Activated CD4-positive, CD25-positive, alpha-beta regulatory T cell treated with anti-CD3 and anti-CD28 coated beads, Interleukin-2, amount 50 U/mL, for 16 hours (primary cell): ENCODE data around the gene GNG2.

Experiments
- DNase-seq: peaks from one replicate; pipeline ENCODE4 v3.0.0-alpha.2; 2020; ENCODE audit warnings: low read depth, low spot score

Gene GNG2

GRCh38 chr14:51860164-51860824, at the start of gene GNG2:
Gene GNG2 (plus strand): TSS chr14:51860612. CDS start chr14:51950679, 90,067 bp downstream.
- DNase-seq, result peak; percentile 51

GRCh38 chr14:51811706-51812105, 48.7 kb upstream of the GNG2 start:
- no peak for DNase-seq

- no peak for DNase-seq
These were observed 44.4 kb upstream of the GNG2 start for GRCh38 chr14:51816031-51816430.

DNA sequence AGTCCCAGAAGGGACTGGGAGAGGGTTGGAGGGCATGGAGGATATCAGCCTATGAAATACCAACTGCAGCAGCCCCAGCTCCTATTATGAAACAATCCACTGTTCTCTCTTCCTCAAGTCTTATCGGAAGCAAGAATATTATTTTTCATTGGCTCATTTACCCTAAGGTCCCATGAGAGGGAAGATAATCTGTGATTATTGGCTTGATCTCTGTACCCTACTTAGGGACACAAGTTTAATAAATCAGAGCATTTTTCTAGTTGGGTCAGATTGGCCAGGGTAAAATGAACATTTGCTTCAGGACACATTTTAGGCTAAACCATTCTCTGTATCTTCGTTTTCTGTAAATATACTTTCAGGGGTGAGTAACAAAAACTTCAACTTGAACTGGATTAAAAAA, 43.1 kb upstream of the GNG2 start:
- DNase-seq, result no peak

DNA sequence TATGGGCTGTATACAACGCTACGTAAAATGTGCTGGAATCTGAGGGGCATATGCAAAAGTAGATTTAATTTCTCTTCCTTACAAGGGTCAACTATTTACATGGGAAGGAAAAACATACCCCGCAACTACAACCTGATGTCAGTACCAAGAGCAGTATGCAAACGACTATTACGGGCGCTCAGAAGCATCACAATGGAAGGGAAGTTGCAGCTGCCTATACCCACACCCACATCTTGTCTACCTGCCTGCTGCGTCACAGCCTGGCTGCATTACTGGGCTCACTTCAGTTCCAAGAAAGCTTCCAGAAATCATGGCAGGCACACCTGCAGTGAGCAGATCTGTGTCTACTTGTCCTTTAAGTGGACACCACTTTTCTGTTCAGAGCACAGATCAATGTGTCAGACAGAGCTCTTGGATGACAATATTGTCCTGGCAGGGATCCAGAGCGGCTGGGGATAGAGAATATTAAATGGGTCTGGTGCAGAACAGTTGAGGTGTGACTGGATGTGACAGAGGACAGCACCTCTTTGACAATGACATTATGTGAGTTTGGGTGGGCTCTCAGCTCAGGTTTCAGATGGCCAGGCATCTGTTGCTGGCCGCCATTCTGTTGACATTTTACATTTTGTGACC, 41.5 kb upstream of the GNG2 start:
- DNase-seq, result no peak

- DNase-seq, result no peak
These were observed 38.6 kb upstream of the GNG2 start for GRCh38 chr14:51821822-51822221.

DNA sequence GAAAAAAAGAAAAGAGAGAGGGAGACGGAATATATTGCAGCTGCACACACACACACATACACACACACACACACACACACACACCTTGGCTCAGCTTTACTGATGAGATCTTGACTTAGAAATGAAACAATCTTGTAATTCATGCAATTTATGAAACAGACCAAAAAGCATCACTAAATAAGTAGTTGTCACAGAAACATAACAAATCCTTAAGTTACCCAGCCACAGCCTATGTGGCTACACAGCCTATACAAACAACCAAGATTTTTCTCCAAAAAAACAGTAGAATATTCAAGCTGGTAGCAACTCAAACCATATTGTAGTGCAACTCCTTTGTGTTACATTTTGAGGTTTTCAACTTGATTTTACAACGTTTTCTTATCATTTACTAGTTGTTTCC, 37.9 kb upstream of the GNG2 start:
- no peak for DNase-seq

GRCh38 chr14:51823706-51824105, 36.7 kb upstream of the GNG2 start:
- DNase-seq, result no peak

DNA sequence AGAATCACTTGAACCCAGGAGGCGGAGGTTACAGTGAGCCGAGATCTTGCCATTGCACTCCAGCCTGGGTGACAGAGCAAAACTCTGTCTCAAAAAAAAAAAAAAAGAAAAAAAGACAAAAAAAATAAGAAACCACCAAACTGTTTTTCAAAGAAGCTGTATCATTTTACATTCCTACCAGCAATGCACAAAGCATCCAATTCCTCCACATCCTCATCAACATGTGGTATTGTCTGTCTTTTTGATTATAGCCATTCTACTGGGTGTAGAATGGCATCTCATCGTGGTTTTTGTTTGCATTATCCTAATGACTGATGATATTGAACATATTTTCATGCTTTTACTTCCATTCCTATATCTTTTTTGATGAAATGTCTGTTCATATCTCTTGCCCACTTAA, 36.2 kb upstream of the GNG2 start:
- no peak for DNase-seq

DNA sequence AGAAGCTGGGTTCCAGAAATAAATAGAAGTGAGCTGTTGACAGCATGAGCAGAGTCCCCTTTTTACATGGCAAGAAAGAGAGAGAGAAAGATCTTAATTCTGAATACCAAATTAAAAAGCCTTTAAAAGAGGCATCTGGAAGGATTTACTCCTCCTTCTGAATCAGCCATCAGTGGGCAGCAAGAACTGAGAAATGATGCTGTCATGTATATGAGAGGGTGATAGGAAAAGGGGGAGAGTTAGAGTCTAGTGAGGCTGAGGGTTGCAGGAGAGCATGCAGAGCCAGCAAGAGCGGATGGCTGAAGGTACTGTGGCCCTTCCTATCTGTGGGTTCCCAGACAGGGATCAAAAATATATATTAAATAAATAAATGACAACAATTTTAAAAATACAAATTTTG, 34.5 kb upstream of the GNG2 start:
- no peak for DNase-seq

DNA sequence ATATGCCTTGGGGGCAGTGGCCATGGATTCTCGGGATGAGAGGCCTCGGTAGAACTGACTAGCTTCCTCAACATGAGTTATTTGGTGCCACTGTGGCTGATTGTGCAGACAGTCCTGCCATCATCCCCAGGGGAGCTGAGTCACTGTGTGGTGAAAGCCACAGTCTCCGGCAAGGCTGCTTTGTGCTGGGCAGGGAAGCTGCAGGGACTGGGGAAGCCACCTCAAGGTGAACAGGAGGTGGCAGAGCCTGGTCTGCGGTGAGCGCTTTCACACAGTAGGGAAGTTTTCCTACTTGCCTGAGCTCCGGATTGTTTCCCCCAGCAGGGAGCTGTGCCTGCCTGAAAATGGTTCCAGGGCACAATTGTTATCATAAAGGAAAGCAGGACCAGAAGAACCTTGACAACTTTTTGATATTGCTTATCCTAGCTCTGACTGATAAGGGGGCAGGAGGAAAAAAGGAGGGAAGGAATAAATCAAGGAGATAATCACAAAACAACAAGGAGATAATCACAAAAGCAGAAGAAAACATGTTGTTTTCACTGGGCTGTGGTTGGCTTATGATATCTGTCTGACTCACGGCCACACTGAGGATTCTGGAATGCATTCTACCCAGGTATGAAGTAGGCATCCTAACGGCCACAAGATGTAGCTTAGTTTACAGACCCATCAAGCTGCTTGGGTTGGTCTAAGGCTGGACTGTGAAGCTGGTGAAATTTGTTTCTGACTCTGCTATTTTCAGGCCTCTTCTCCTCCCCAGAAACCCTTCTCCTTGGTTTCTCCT, 32.2 kb upstream of the GNG2 start:
- DNase-seq, result peak; percentile 27

GRCh38 chr14:51834240-51834639, 26.2 kb upstream of the GNG2 start:
- no peak for DNase-seq

DNA sequence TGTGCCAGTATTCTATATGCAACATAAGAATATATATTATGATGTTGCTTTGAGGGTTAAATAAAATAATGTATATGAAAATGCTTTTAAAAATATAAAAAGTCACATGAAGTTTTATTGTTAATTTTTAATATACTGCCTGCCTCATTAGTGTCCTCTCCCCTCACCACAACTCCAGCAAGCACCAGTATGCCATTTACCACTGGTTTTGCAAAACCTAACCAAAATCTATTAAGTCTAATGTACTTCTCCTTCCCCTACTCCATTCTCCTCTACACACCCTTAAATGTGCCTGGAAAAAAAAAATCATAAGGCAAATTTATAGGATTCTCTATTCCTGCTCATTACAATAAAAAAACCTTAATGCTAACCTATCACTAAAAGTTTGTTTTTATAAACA, 24.0 kb upstream of the GNG2 start:
- no peak for DNase-seq

- DNase-seq, result no peak
These were observed 16.1 kb upstream of the GNG2 start for GRCh38 chr14:51844081-51844881.

DNA sequence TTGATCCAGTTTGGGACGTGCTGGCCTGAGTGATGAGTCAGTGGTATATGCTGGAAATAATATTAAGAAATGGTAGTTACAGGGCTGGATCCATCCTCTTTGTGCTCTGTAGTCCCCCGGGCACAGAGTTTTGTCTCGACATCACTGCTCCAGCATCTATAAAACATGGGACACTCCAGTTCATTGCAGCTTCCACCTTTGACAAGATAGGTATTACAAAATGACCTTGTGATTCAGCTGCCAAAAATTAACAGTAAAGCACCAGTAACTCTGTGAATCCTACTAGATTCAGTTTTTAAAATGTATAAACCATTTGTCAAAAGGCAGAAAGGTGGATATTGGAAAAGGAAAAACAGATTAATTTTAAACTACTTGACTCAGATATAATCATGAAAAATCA, 14.6 kb upstream of the GNG2 start:
- no peak for DNase-seq

DNA sequence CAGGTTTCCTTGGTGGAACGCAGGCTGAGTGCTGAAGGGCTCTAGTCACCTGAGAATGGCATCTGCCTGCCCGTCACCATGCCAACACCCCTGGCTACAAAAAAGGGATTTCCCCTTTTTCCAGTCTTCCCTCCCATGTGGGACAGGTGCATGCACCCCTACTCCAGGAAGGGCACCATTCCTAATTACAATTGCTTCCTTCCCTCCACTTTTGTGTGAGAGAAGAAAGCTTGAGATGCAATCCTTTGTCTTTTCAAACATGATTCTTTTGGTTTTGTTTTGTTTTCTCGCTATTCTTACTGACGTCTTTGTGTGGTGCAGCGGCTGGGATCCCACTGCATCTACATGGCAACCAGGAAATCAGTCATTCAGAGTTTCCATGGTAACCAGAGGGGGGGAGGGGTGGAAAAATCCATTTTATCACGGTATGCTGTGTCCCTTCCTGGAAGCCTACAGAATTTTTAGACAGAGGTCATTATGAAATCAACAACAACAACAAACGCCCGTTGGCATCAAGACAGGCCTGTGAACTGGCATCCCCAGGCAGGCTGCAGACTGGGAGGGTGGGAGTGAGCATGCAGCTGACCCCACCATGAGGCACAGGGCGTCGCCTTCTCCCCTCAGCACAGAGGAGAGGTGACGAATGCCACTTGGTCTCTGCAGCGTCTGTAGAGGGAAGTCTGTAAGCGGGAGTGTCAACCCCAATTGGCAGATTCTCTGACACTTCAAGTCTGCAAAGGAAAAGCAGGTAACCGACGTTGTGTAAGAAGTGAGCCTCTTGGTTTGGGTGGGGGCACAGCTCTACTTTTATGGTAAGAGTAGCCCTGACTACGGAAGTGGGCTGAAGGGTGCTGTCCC, 13.6 kb upstream of the GNG2 start:
- DNase-seq, result peak; percentile 75

- DNase-seq, result no peak
These were observed 13.0 kb upstream of the GNG2 start for GRCh38 chr14:51847489-51847796.

DNA sequence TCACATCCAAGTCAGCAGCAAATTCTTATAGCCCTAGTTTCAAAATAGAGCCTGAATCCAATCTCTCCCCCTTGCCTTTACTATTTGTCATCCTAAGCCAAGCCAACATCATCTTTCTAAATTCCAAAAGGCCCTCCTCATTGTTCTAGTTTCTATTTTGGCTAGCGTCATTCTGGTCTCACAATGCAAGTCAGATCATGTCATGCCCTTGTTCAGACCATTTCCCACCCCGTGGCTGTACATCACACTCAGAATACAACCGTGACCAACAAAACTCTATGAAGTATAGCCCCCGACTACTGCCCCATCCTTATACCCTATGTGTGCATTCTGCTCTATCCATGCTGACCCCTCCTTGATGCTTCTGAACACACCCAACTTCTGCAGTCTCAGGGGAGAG, 12.3 kb upstream of the GNG2 start:
- DNase-seq, result no peak

DNA sequence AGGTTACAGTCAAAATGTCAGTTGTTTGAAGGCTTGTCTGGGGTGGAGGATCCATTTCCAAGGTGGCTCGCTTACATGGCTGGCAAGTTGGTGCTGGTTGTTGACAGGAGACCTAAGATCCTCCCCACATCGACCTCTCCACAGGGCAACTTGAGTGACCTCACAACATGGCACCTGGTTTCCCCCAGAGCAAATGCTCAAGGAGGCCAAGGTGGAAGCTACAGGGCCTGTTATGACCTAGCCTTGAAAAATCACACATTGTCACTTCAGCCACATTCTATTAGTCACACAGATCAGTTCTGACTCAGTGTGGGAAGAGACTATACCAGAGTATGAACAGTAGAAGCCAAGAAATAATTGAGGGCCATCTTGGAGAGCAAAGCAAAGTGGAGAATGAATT, 11.3 kb upstream of the GNG2 start:
- DNase-seq, result no peak

- DNase-seq, result no peak
These were observed 9.8 kb upstream of the GNG2 start for GRCh38 chr14:51850651-51851050.

GRCh38 chr14:51852541-51852940, 7.9 kb upstream of the GNG2 start:
- no peak for DNase-seq
